ENCODE measurements around the gene CACNA1C. TPM values are rescaled to one million over a fixed set of nuclear protein-coding genes. Genes with fewer than 3 reads are reported as not detected.
"Not testable (repeated sequence)": the region's sequence is repeated elsewhere in the genome, so short reads cannot be mapped to it uniquely, and the experiment has no call there.

CACNA1C gene
- total RNA-seq, 2 donors from 2014 or later: 70.0 to 127 TPM

DNA sequence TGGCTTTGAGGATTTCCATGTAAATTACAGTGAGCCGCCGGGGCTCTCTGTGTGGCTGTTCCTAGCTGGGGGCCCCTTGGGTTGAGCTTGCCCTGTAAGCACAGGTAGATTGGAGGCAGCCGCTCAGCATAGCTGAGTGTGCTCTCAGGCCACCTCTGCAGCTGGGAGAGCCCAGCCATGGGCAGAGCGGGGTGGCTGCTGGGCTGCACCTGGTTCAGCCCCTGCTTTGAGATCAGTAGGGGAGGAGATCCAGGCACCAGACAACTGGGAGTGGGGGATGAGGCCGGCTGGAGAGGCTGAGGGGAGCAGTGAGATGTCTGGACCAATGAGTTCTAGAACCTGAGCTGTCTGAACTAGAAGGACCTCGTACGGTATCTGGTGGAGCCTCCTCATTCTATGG, 44.8 kb downstream of the CACNA1C start:
- TF ChIP-seq, protein P1, sequence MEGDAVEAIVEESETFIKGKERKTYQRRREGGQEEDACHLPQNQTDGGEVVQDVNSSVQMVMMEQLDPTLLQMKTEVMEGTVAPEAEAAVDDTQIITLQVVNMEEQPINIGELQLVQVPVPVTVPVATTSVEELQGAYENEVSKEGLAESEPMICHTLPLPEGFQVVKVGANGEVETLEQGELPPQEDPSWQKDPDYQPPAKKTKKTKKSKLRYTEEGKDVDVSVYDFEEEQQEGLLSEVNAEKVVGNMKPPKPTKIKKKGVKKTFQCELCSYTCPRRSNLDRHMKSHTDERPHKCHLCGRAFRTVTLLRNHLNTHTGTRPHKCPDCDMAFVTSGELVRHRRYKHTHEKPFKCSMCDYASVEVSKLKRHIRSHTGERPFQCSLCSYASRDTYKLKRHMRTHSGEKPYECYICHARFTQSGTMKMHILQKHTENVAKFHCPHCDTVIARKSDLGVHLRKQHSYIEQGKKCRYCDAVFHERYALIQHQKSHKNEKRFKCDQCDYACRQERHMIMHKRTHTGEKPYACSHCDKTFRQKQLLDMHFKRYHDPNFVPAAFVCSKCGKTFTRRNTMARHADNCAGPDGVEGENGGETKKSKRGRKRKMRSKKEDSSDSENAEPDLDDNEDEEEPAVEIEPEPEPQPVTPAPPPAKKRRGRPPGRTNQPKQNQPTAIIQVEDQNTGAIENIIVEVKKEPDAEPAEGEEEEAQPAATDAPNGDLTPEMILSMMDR (IDR thresholded peaks at IDR 0.05): no peak
- H3K27me3 ChIP-seq (replicated peaks; ENCODE audit: insufficient read depth): no peaks in the 10 kb centered on the region
- H3K36me3 ChIP-seq: no peaks in the 10 kb centered on the region
- no peaks in the 10 kb centered on the region for H3K9me3 ChIP-seq
- H3K4me1 ChIP-seq (ENCODE audit: control insufficient read depth in 1 of 2, low read depth in 2 of 2): peaks cover 28 to 92% of the 10 kb centered on the region in 2 donors
- DNase-seq (ENCODE audit: low spot score): no peak
- peak overlapping the region in 1 of 2 donors; percentile 39 for H3K27ac ChIP-seq
- no peak overlapping the region for H3K4me3 ChIP-seq
- no peak for ATAC-seq (ENCODE audit: insufficient number of reproducible peaks, low FRiP score, low read depth)

DNA sequence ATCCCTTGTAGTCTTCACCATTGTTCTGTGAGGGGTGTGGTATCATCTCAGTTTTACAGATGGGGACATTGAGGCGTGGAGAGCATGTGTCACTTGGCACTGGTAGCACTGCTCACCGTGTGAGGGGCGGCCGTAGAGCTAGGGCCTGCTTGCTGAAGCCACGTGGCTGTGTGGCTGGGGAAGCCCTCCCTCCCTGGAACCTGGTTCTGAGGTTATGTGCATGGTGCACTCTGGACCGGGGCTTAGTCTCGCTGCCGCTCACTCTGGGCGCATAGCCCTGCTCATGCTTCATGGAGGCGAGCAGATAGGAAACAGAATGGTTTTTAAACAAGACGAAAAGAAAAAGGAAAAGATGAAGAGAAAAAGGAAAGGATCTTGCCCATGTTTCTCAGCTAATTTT, 46.1 kb downstream of the CACNA1C start:
- DNase-seq (ENCODE audit: low spot score): no peak
- H3K4me1 ChIP-seq (ENCODE audit: control insufficient read depth in 1 of 2, low read depth in 2 of 2): peaks cover 20 to 80% of the 10 kb centered on the region in 2 donors
- peak overlapping the region; percentile 16 to 45 for H3K27ac ChIP-seq
- ATAC-seq (ENCODE audit: insufficient number of reproducible peaks, low FRiP score, low read depth): no peak
- no peaks in the 10 kb centered on the region for H3K36me3 ChIP-seq
- TF ChIP-seq, protein P1 (IDR thresholded peaks at IDR 0.05): no peak
- no peaks in the 10 kb centered on the region for H3K9me3 ChIP-seq
- H3K4me3 ChIP-seq: peak overlapping the region; percentile 3
- no peaks in the 10 kb centered on the region for H3K27me3 ChIP-seq (replicated peaks; ENCODE audit: insufficient read depth)

DNA sequence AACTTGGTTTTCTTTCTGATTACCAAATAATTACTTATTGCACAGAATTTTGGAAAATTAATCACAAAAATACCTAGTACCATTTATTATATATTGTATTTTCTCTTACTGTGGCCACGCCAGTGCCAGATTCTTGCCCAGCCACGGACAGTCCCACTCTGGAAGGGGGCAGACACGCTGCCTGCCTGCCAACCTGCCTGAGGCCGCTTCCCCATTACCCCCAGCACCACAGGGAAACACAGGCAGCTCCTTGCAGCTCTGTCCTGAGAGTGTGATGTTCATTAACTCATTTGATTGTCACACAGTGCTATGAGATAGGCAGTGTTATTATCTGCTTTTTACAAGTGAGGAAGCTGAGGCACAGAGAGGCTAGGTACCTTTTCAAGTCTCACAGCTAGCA, 46.8 kb downstream of the CACNA1C start:
- DNase-seq (ENCODE audit: low spot score) (no peak), ATAC-seq (ENCODE audit: insufficient number of reproducible peaks, low FRiP score, low read depth) (no peak)
- Histone ChIP-seq H3K9me3 (no peaks in the 10 kb centered on the region), H3K4me3 (peak overlapping the region; percentile 3), H3K27me3 (replicated peaks; ENCODE audit: insufficient read depth) (no peaks in the 10 kb centered on the region), H3K36me3 (no peaks in the 10 kb centered on the region), H3K4me1 (ENCODE audit: control insufficient read depth in 1 of 2, low read depth in 2 of 2) (peaks cover 13 to 74% of the 10 kb centered on the region in 2 donors), H3K27ac (peak overlapping the region; percentile 45 to 60)
- TF ChIP-seq, protein P1 (IDR thresholded peaks at IDR 0.05): no peak

DNA sequence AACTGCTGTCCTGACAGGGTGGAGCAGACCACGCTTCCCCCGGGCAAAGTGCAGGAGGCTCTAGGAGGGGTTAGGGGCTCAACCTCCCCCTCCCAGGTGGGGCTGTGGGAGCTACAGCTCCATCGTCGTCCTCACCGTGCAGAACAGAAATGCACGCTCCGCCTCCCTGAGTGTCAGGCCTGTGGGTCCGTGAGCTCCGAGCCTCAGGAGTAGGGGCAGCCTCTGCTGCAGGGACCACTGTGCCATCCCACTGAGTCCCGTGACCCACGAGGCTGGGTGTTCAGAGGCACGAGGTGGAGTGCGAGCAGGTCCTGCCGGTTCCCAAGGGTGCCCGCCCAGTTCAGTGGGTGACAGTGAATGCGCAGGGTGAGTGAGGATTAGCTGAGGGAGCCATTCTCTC, 48.6 kb downstream of the CACNA1C start:
- ATAC-seq (ENCODE audit: insufficient number of reproducible peaks, low FRiP score, low read depth): no peak
- TF ChIP-seq, protein P1 (IDR thresholded peaks at IDR 0.05): no peak
- Histone ChIP-seq H3K27ac (peak overlapping the region in 1 of 2 donors; percentile 18), H3K4me1 (ENCODE audit: control insufficient read depth in 1 of 2, low read depth in 2 of 2) (peaks cover 11 to 63% of the 10 kb centered on the region in 2 donors), H3K27me3 (replicated peaks; ENCODE audit: insufficient read depth) (no peaks in the 10 kb centered on the region), H3K36me3 (no peaks in the 10 kb centered on the region), H3K9me3 (no peaks in the 10 kb centered on the region), H3K4me3 (no peak overlapping the region)
- no peak for DNase-seq (ENCODE audit: low spot score)

DNA sequence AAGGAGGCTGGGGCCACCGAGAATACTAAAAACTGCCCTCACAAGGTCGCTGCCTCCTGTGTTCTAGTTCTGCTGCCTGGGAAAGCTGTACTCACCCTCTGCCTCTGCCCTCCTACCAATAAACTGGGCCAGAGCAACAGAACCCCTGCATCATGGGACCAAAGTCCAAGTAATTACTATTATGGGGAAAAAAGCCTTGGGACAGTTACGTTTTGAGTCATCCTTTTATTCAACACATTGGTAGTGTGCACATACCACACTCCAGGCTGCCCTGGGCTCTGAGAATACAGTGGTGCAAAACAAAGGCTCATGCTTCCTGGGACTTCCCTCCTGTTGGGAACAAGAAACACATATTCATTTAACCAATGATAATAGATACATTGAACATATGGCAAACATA, 49.0 kb downstream of the CACNA1C start:
- Histone ChIP-seq H3K9me3 (no peaks in the 10 kb centered on the region), H3K4me3 (no peak overlapping the region), H3K27ac (peak overlapping the region in 1 of 2 donors; percentile 18), H3K27me3 (replicated peaks; ENCODE audit: insufficient read depth) (no peaks in the 10 kb centered on the region), H3K36me3 (no peaks in the 10 kb centered on the region), H3K4me1 (ENCODE audit: control insufficient read depth in 1 of 2, low read depth in 2 of 2) (peaks cover 11 to 59% of the 10 kb centered on the region in 2 donors)
- ATAC-seq (ENCODE audit: insufficient number of reproducible peaks, low FRiP score, low read depth) (no peak), DNase-seq (ENCODE audit: low spot score) (no peak)
- TF ChIP-seq, protein P1 (IDR thresholded peaks at IDR 0.05): no peak

DNA sequence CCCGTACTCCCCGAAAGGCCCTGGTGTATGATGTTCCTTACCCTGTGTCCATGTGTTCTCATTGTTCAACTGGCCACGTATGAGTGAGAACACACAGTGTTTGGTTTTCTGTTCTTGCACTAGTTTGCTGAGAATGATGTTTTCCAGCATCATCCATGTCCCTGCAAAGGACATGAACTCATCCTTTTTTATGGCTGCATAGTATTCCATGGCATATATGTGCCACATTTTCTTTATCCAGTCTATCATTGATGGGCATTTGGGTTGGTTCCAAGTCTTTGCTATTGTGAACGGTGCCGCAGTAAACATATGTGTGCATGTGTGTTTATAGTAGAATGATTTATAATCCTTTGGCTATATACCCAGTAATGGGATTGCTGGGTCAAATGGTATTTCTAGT, 49.9 kb downstream of the CACNA1C start:
- not testable (repeated sequence) for H3K27ac ChIP-seq; H3K9me3 ChIP-seq; H3K4me3 ChIP-seq; ATAC-seq (ENCODE audit: insufficient number of reproducible peaks, low FRiP score, low read depth); H3K27me3 ChIP-seq (replicated peaks; ENCODE audit: insufficient read depth); DNase-seq (ENCODE audit: low spot score); H3K36me3 ChIP-seq
- H3K4me1 ChIP-seq (ENCODE audit: control insufficient read depth in 1 of 2, low read depth in 2 of 2): peaks cover 11 to 54% of the 10 kb centered on the region in 2 donors

DNA sequence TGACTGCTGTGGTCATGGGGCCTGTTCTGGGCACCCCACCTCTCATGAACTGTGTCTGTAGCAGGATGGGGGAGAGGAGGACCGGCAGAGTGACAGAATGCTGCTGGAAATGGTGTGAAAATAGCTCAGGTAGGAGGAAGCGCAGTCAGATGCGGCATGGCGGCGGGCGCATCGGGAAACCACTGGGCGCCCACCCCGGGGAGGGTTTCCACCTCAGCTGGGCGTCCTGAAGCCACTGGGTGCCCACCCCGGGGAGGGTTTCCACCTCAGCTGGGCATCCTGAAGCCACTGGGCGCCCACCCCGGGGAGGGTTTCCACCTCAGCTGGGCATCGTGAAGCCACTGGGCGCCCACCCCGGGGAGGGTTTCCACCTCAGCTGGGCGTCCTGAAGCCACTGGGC, 52.6 kb downstream of the CACNA1C start:
- not testable (repeated sequence) for H3K9me3 ChIP-seq

More for the DNA sequence above, 52.6 kb downstream of the CACNA1C start:
- ATAC-seq (ENCODE audit: insufficient number of reproducible peaks, low FRiP score, low read depth); H3K27ac ChIP-seq; H3K4me3 ChIP-seq; H3K36me3 ChIP-seq; H3K27me3 ChIP-seq (replicated peaks; ENCODE audit: insufficient read depth); DNase-seq (ENCODE audit: low spot score): not testable (repeated sequence)
- peaks cover 14 to 55% of the 10 kb centered on the region in 2 donors for H3K4me1 ChIP-seq (ENCODE audit: control insufficient read depth in 1 of 2, low read depth in 2 of 2)

All from thoracic aorta (tissue), 2 donors.